GM21717 (cell line): ENCODE data around the gene SMO.

Source experiments
- ATAC-seq: cut with Tn5 transposase; IDR thresholded peaks from one replicate; pipeline ENCODE4 v1.9.1; 2021; ENCODE audit warnings: mild to moderate bottlenecking, moderate library complexity; ENCODE audit not compliant: unreplicated experiment

Gene SMO

GRCh38 chr7:129188372-129188891 is at the start of gene SMO:
TSS of gene SMO (plus strand) at chr7:129188633. CDS start at chr7:129189152, 519 bp downstream.
- no peak for ATAC-seq

- ATAC-seq: no peak
Measured at GRCh38 chr7:129143724-129144094, 44.7 kb upstream of the SMO start.

DNA sequence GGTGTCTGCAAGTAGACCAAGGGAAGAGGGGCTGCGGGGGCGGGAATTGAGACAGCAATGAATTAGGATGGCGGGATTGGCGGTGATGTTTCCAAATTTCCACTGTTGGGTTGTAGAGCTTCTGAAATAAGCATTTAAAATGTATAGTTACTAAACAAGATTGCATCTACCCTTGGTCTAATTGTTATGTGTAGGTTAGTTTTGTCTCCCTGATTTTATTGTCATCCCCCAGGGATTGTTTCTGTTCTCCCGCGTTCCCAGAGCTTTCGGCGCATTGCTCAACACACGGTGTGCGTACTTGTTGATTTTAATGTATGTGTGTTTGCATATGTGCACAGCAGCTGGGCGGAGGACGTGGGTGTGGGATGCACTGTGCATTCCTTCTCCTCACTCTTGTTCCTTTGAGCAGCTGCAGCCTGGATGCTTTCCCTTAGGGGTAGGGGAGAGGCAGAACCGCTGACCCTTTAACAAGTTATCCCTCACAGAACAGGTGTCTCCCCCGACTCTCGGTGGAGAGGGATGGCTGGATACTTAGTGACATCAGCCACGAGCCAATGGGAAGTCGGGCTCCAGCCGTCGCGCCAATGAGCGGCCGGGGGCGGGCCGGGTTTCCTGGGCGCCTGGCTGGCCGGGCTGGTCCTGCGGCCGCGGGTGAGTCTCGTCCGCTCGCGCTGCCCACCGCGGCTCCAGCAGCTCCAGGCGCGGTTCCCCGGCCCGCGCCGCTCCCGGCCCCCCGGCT is 44.2 kb upstream of the SMO start, which contains the start of gene TSPAN33:
Gene TSPAN33 (plus strand): TSS at position 613 of the 739 bp plus-strand sequence. CDS start 274 bp downstream, outside the sequence.
- peak; percentile 64 for ATAC-seq

- ATAC-seq: peak; percentile 9
Measured at GRCh38 chr7:129144834-129145668, 43.4 kb upstream of the SMO start.

GRCh38 chr7:129146237-129146979 is 42.0 kb upstream of the SMO start:
- peak; percentile 65 for ATAC-seq

- ATAC-seq: no peak
Measured at GRCh38 chr7:129147731-129148130, 40.7 kb upstream of the SMO start.

DNA sequence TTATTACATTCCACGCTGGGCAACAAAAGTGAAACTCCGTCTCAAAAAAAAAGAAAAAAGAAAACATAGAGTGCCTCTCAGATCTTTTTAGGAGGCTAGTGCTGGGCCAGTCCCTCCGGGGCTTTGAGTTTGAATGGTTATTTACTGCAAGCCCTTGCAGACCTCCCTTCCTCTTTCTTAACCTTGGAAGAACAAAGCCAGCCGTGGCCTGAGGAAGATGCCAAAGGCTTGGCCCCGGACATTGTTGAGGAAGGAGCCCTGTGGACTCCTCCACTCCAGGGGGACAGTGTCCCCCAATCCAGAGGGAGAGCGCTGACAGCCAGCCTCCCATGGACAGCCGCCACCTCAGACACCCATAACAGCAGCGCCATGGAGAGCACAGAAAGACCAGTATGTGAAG is 38.9 kb upstream of the SMO start:
- ATAC-seq: no peak

- no peak for ATAC-seq
Measured at GRCh38 chr7:129150199-129150996, 38.0 kb upstream of the SMO start.

DNA sequence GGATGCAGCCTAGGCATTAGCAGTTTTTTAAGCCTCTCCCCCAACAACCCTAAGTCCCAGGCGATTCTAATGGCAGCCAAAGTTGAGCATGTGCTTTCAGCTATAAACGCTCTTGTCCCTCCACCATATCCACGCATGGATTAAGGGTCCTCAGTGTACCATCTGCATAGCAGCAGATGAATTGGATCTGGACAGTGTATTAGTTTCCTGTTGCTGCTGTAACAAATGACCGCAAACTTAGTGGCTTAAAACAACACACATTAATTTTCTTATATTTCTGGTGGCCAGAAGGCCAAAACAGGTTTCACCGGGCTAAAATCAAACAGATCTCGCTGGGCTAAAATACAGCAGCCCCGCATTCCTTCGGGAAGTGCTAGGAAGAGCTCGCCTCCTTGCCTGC is 30.8 kb upstream of the SMO start:
- ATAC-seq: no peak

DNA sequence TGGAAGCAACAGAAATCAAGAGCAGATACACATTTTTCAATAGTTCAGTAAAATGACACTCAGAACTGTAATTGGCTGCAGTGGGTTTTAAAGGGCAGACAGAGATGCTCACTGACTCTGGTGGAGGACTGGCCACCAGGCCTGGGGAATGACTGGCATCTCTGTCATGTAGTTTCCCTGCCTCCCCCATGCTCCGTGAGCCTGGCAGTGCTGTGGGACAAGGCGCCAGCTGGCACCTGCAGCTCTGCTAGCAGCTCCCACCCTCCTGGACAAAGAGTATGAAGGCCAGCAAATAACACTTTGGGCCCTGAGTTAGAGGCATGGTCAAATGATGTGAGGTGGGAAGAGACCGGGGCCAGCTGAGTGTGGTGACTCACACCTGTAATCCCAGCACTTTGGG is 28.9 kb upstream of the SMO start:
- ATAC-seq: no peak

DNA sequence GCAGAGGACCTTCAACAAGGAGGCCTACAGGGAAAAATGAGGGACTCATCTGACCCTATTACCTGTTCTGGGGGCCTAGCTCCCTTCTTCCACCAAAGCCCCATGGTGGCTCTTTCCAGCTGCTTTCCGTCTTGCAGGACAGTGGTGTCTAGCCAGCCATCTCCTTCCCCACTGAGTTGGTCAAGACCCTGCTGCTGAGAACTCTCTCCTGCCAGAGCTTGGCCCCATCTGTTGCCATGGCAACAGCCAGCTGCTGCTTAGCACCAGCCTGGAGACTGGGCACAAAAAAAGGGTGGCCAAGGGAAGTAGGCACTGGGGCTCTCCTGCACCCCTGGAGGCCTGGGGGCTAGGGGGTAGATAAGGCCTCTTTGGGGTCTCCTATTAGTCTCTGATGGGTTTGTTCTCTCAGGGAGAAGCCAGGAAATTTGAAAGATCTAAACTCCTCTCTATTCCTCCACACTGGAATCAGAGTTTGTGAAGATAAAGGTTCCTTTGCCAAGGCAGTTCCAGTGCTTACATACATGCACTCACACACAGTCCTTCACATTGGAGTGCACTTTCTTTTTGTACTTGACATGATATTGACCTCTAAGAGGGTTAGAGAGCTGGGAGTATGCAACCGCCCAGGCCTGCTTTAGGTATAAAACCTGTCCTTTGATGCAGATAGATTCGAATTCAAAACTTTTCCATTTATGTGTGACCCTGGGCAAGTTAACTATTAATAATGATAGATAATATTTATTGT is 28.1 kb upstream of the SMO start:
- ATAC-seq: no peak

DNA sequence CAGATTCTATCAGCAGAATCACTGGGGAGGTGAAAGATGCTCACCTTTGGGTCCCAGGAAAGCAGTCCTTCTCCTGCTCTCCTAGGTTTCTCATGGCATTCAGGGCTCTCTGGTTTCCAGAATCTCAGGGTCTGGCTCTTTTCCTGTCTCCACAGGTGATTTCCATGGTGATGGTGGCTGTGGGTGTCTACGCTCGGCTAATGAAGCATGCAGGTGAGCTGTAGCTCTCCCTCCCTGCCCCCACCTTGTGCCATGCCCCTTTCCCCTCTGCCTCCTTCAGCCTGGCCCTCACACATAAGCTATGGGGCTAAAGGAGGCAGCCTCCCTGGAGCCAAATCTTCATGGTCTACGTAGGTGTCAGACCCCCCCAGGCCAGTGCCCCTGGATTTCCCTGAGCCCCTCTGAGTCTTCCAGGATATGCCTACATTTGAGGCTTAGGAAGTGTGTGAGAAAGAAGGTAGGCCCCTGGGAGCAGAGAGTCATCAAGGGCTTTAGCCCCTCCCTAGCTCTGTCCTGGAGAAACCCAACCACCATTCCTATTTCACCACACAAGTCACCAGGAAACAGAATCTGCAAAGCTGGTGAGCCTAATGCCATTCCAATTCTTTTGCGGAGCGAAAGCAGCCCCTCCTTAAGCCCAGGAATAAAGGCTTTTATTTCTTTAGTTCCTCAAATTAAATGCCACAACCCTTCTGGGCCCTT is 26.8 kb upstream of the SMO start:
- ATAC-seq: no peak

GRCh38 chr7:129162732-129163131 is 25.7 kb upstream of the SMO start:
- ATAC-seq: no peak

- ATAC-seq: no peak
Measured at GRCh38 chr7:129163875-129164544, 24.4 kb upstream of the SMO start.

DNA sequence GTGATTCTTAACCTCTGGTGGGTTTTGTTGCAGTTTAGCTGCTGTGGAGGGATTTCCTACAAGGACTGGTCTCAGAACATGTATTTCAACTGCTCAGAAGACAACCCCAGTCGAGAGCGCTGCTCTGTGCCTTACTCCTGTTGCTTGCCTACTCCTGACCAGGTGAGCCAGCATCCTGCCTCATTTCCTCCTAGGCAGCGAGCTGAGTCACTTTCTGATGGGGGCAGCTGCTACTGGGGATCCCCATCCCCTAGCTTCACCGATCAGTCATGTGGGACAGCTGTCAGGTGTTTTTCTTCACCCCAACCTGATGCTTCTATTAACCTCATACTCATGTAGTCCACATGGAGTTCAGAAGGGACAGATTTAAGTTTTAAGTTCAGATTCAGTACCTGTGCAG is 21.7 kb upstream of the SMO start:
- ATAC-seq: peak; percentile 45

DNA sequence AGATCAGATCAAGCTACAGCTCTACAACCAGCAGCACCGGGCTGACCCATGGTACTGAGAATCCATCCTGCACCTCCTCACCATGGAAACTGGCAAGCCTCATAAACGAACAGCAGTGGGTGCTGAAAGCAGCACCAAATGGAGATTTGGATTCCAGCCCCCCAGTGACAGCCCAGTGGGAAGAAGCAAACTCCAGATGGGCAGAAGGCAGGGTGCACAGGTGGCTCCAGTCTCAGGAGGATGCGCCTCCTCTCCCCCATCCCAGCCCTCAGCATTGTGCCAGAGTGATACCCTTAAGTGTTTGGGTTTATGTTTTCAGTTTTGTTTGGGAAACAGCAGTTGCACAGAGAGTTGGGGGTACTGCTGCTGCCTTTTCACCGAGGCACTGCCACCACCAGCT is 20.6 kb upstream of the SMO start:
- no peak for ATAC-seq

DNA sequence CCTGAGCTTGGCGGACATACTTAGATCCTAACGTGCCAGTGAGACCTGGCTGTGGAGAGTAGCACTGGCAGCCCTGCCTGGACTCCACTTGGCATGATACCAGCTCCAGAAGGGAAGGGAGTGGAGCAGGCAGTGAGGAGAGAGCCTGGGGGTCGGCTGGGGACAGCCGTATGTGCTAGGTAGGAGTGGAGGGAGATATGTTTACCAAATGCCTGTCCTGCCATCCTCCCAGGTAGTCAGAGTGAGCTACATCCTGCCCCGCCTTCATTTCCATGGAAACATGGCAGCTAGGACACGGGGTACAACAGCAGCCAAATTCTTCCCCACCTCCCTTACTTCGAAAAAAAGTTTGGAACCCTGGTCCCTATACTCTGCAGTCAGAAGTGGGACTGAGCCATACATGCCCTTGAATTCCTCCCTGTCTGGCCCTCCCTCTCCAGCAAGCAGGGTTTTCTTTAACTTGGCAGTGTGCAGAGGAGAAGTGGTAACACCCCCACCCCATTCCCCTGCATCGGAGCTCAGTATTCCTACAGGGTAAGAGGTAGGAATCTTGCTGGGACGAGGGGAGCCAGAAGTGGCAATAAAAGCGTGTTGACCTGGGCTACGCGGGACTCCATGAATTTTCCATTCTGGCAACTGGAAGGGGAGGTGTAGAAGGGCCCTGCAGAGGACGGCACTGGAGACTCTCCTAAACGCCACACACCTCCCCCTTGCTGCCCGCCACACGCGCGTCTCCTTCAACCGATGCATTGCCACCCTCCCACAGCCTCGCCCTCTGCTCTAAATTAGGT is 20.0 kb upstream of the SMO start:
- ATAC-seq: no peak

DNA sequence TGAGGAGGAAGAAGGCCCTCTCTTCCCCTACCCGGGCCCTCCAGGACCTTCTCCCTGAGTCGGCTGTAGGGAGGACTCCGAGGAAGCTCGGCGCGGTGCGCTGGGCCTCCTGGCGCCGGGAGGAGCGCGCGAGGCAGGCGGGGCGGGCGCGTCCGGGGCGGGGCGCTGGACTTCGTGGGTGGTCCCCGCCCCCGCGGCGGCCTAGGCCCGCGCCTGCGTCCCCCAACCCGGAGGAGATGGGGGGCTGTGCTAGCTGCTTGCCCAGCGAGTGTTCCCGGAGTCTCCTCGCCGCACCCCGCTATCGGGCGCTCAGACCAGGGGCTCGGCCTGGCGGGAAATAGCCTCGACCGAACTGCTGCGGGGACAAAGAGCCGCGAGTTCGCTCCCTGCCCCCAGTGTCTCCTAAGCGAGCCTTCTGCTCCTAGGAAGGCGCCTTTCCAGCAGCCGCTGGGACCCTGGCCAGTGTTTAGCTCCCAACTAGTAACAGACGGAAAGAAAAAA is 19.2 kb upstream of the SMO start:
- ATAC-seq: no peak
